ENCODE results near the gene CPT2.
A peak's percentile ranks its signal among the peaks of the same experiment; 100 is the strongest.

The CPT2 gene

DNA sequence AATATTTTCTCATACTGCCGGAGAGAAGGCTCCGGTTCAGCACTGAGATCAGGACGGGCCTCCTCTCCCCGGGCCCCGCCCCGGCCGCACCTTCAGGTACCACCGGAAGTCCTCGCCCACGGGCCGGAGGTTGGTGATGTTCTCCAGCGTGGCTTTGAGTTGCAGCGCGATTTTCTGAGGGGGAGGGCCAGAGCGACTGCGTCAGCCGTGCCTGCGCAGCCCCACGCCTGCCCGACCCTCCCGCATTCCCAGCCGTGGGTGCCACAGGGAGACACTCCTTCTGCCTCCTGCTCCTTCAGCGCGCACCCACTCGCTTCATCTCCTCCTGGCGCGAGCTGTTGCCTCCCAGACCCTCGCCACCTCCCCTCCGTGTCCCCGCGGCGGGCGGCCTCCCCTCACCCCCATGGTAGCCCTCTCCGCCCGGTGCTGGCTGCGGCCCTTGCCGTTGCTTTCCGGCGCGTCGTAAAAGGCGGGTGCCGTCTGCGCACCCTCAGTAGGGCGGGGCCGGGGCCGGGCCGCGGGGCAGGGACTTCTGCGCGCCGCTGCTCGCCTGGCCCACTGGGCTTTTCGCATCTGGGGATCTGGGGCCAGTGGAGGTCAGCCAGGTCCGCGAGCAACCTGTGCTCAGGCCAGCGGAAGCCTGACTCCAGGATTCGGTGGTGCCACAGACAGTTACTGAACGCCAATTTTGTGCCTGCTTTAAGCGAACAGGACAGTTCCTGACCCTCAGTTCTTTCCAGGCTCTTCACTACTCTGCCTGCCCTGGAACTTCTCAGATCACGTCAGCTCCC, 23.7 kb downstream of the CPT2 start, which contains the start of gene CZIB:
Gene CZIB (minus strand): TSS at position 464 of the 791 bp plus-strand sequence. CDS start 59 bp downstream, at position 405.
- peak; percentile 68 for DNase-seq

DNA sequence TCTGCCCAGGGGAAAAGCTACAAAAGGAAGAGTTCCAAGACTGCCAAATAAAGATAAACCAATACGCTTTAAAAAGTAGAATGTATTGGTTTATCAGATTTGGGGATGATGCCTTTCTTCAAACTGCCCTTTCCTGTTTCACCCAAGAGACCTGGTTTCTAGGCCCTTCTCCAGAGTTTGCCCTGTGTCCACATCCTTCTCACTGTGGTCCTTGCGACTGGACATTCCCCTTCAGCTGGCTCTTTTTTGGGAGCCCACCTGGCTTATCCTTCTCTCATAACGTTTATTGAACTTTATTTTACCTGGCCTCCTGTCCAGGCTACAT, 24.3 kb downstream of the CPT2 start:
- no peak for DNase-seq

DNA sequence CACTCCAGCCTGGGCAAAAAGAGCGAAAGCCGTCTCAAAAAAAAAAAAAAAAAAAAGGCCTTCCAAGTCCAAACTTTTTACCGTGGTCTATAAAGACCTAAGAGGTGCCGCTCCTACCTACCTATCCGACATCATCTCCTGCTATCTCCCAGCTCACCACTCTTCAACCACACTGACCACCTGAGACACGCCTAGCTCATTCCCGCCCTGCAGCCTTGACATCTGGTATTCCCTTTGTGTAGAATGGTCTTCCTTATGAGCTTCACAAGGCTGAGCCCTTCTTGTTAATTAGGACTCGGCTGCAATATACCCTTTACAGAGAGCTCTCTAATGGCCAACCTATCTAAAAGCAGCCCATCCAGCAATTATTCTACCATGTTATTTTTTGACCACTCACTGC, 41.0 kb downstream of the CPT2 start:
- DNase-seq = no peak

DNA sequence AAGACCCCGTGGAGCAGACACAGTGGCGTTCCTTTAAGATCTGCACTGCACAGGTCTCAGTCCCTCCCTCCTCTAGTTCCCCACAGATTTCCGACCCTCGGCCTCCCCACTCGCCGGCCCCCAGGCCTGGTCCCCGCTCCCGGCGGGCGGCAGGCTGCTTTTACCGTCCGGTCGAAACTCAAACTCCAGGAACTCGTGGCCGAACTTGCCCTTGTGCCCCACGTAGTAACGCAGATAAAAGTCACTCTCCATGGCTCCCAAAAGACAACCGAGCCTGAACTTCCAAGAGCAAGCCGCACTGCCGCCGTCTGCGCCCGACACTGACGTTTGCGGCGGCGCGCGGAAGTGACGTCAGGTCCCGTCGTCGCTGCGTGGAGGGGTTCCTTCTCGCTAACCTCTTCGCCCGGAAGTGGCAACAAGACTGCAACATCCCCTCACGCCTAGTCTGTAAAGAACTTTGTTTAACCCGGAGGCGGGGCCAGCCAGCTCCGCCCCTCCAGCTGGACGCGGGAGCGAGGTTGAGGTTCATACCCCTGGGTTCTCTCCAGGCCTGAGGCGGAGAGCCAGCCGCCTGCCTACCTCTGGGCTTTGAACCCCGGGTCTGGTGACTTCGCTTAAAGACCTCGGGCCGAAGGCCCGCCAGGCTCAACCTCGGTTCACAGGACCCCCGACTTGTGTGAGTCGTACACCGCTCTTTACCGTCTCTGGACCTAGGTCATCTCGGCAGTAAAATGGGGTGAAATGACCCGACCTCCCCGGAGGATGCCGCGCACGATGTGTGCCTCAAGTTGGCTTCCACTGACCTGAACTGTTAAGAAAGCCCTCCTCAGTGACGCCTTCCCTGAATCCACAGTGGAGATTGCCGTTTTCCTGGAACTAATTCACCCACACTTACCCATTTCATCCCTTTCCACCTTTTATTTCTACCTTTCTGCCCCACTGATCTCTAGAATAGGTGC, 41.9 kb downstream of the CPT2 start, which contains the start of gene MAGOH:
Gene MAGOH (minus strand): TSS at position 322 of the 959 bp plus-strand sequence. CDS start 70 bp downstream, at position 252.
- DNase-seq = peak; percentile 90

DNA sequence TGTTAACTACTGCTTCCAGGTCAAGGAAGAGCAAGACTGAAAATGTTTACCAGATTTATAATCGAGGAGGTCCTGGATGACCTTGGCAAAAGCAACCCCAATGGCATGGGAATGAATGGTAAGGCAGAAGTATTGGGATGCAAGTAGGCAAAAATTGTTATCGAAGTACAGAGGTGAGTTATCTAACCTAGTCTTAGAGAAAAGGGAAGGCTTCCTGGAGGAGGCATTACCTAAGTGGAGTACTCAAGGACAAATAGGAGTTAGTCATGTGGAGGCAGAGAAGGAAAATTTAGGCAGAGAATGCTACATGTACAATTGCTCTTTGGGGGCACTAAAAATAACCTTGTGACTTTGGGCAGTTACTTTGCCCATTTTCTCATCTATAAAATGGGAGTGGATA, 45.2 kb downstream of the CPT2 start:
- DNase-seq = no peak

DNA sequence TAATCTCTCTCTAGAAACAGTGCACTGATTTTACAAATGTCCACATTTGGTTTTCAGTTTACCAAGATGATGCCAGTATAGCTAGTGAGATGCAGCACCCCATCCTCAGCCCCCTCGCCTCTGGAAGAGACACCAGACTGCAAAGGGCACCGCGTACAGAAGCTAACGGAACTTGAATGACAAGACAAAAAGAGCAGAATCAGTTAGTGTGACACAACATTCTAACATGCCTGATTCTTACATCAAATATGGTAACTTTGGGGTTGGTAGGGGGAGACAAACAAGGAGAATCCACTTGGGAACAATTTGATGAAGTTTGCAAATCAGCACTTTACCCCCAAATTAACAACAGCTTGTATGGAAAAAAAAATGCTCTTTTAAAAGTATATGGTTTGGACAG, 45.8 kb downstream of the CPT2 start:
- DNase-seq = no peak

DNA sequence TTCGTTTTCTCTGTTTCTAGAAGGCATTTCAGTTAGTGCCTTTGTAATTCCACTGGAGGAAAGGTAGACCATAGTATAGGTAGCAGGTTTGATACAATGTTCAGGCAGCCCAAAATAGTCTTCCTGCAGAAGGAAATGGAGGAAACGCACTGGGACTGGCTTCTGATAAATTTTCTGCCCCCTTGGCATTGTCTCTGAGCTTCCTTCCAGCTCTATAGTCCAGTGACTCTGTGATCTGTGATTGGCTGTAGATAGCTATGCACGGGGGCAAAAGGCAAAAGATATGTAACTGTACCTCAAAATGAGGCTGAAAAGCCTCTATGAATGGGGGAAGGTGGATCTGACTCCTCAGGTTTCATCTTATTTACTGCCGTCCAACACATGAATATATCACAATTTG, 47.5 kb downstream of the CPT2 start:
- DNase-seq = no peak

DNA sequence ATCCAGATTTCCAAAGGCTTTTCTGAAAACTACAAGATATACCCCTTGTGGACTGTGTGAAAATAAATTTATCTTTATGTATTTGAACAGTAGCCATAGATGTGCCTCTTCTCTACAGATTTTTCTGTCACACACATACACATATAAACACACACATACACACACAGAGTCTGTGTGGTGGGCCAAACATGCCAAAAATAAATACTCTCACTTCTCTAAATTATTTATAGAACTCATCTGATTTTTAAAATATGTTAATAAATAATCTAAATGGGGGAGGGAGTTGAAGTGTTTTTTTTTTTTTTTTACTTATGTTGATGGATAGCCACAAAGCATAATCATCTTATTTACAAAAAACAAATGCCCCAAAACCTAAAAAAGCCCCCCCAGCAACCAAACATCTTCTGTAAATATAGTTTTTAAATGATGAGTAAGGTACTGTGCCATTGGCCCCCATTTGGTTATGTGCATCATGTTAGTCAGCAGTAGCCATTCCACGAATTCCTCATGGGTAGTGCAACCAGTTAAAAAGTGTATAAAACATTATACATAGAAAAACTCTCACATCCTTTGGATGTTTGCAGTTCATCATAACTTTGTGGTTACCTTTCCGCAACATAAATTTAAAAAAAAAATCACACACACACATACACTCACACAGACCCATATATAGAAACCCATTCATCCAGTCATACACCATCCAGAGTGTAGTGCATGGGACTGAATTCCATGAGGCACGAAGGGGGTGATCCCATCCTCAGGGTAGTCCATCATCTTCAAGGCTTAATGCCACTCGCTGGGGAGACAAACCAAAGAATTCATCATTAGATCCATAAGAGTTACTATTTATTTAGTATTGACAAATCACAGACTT, 49.9 kb downstream of the CPT2 start:
- no peak for DNase-seq

DNA sequence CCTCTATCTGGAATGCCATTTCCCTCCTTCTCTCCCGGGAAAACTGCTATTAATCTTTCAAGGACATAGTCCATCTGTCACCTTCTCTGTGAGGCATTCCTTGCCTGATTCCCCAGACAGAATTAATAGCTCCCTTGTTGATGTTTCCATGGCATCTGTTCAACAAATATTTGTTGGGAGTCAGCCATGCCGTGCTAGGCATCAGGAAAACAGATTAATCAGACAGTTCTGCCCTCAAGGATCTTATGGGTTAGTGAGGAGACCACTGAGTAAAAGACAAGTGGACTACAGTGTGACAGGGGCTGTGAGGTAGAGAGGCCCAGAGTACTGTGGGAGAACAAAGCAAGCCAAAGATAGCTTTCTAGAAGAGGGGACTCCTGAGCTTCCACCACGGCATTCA, 53.1 kb downstream of the CPT2 start:
- DNase-seq = no peak

DNA sequence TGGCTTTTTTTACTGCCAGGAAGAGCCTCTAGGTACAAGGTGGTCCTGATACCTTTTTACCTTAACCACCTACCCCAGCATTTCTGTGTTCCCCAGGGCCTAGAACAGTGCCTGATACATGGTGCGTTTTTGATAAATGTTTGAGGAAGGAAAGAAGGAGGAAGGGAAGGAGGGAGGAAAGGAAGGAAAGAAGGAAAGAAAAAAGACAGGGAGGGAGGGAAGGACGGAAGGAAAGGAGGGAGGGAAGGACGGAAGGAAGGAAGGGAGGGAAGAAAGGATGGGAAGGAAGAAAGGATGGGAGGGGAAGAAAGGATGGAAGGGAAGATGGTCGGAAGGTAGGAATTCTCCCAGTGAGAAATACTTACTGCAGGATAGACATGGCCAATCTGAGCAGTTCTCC, 53.7 kb downstream of the CPT2 start:
- DNase-seq = no peak

DNA sequence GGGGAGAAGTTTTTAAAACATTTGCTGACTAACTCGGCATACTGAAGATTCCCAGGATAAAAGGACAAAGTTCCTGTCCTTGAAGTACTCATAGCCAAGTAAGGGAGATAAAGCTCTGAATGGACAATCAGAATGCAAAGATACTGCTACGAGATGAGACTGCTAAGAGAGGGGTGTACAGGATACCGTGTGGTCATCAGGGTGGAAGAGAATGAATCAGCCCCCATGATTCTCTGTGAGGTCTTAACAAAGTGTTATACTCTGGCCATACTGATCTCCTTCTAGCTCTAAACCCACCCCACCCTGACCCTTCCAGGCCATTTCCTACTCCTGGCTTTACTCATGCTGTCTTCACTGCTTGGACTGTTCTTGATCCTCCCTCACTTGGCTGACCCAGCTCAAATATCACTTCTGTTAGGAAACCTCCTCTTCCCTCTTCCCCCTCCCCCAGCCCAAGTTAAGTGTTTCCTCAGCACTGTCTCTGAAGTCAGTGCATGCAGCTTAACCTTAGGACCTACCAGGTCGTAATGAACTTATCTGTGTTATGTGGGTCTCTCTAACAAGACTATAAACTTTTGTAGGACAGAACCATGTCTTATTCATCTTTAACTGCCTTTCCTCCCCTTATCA, 57.5 kb downstream of the CPT2 start:
- DNase-seq = no peak

DNA sequence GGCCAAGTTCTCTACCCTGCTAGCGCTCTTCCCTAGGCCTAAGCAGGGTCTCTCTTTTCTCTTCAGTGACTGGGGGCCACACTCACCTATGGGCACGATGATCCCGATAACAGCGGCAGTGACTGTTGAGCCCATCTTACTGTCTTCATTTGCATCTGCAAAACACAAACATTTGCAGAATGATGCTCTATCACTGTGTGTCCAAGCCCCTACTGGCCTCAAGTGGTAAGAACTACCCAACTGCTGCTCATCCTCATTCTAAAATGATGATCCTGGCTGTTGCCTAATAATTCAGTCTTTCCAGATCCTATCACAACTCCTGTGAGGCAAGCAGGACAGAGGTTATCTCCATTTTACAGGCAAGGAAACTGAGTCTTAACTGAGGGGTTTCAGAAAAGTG, 58.4 kb downstream of the CPT2 start:
- no peak for DNase-seq

DNA sequence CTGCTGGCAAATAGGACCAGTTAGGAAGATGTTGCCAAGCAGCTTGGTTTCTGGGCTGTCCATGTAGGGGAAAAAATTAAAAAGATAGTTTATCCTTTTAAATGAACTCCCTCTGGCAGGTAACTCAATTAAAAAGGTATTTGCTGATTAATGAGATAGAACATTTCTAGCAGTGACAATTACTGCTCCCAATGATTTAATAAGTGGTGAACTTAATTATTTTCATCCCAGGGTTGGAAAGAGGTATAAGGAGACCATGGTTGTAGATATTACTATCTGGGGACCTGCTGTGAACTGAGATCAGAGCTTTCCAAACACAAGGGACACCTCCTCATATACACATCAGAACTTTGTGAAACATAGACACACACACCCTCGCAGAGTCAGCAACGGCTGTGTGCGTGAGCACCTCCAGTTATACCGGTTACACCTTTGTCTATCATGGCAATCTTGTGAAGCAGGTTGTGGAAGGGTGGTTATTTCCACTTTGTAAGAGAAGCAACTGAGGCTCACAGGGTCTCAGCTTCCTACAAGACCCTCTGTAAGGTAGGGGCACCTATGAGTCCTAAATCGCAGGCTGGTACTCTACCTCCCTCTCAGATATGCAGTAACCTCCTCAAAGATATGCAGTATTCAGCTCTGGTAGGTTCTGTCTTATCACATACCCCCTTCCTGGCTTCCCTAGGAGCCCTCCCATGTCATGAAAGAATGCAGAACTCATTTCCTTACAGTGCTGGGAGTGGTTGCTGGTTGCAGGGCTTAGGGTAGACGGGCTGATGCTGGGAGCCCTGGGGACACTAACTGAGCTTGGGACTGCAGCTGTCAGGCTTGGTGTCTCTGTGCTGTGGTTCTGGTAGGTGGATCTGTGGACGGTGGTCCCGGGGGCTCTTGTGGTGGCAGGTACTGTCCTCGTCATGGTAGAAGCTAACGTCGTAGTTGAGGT, 60.2 kb downstream of the CPT2 start:
- DNase-seq = no peak

DNA sequence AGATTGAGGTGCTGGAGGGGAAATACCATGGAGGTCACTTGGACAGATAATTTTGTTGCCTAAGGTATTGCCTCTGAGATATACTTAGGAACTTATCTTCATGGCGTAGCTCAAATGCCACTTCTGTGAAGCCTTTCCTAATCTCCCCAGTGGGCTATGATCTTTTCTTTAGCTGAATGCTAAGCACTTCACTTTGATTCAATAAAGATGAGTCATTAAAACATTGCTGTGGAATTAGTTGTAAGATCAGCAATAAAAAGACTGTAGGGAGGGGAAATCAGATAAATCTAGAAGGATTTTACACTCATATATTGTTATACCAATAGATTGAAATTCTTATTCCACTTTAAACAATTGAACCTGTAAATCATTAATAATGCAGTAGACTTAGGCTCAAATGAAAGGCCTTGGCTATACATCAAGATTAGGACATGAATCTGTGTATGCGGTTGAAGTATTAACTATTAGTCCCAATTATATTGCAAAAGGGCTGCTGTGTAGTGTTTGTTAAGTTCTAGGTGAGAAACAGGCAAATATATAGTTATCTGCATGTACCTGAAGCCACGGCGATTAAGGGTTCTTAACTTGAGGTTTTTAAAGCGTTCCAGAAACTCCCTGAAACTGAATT, 60.9 kb downstream of the CPT2 start:
- no peak for DNase-seq

DNA sequence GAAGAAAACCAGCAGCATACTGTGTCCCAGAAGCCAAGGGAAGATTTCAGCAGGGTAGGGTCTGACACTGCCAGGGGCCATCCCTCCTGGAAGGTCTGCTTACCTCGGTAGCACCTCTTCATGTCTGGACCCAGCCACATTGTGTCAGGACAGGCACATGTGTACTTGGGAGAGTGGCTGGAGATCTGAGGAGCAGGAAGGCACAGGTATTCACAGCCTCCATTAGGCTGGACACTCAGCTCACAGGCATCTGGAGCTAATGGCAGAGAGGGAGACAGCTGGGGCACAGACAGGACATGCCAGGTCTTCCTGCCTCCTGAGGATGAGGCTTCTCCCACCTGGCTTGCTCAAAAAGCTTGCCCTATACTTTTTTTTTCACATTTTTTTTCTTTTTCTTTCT, 61.6 kb downstream of the CPT2 start:
- no peak for DNase-seq

DNA sequence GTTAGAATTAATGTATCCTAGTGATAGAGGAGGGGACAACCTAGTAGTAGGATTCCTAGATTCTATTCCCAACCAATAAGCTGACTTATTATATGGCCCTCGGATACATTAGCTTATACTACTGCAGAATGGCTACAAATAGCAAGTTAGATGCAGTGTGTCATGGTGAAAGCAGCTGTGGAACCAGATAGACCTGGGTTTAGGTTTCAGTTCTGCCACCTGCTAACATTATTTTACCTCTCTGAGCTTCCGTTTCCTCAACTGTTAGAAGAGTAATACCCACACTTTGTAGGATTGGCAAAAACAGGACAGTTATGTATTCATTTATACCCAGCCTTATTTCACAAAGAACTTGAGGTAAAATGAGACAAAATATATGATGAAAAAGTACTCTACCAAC, 63.3 kb downstream of the CPT2 start:
- no peak for DNase-seq

DNA sequence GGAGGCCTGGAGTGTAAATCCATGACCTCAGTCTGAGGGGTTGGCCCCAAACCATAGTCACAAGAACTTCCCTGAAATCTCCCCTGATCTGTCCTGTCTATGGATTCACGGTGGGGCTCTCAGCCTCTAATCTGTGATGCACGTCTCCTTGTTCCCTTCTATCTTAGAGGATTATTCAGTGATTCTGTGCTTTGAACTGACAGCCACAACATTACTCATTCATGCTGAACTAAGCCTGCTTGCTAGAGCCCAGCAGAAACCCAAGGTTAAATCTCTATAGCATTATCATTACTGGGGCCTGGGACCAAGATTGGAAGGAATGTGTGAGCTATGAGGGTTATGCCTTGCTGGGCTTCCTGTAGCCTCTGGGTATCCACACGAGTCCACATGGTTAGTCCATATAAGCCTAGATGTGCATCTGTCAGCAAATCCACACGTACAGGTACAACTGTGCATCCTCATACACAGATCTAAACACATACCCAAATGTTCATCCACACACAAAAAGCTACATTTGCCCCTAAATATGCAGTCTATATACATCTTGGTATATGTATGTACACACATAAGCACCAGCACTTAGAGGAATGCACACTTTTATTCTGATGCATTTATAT, 64.1 kb downstream of the CPT2 start:
- no peak for DNase-seq

DNA sequence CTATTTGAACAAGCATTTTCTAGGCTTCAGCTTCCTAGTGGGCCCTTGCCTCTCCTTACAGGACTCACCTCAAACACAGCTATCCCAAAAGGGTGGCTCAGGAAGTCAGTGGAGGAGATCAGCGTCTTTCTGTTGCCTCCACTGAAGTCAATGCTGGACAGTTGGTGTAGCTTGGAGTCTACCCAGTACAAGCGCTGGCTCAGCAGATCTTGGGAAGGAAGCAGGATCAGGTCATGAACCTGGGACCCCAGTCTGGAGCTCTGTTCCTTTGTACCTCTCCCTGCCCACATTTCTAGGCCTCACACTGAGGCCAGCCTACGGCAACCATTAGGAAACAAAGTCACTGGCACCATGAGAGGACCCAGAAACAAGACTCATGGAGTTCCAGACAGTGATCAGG, 65.4 kb downstream of the CPT2 start:
- no peak for DNase-seq

Data from cortex of kidney (tissue), 1 donor.